Tibial artery (tissue), 4 donors: Measurements from ENCODE around the gene SNAPC1.
A peak's percentile ranks its signal among the peaks of the same experiment; 100 is the strongest.

Experiments used
- DNase-seq, 2 donors: peaks; one replicate each; pipeline ENCODE4 v3.0.0-alpha.2; 2019
- H3K27ac ChIP-seq, 2 donors: fragments of 200-600 bp; sonication (generic) in 1 of 2; 1 replicate in 1 of 2; 2 replicates in 1 of 2; pipeline ENCODE4 v1.5.1; 2018 to 2019; ENCODE audit warnings: mild to moderate bottlenecking in 1 of 2
- H3K27me3 ChIP-seq, 2 donors: fragments of 200-600 bp; sonication (generic) in 1 of 2; one replicate each; pipeline versions ENCODE4 v1.5.1 to v1.6.0; 2016 to 2019
- H3K36me3 ChIP-seq, 3 donors: fragments of 200-600 bp; sonication (generic) in 2 of 3; one replicate each; pipeline ENCODE4 v1.5.1; 2016 to 2019; ENCODE audit warnings: mild to moderate bottlenecking in 2 of 3
- H3K4me1 ChIP-seq, 4 donors: fragments of 200-600 bp; sonication (generic) in 2 of 4; 1 replicate in 3 of 4; 2 replicates in 1 of 4; pipeline ENCODE4 v1.5.1; 2016 to 2019
- H3K4me3 ChIP-seq, 2 donors: fragments of 200-600 bp; sonication (generic) in 1 of 2; 1 replicate in 1 of 2; 2 replicates in 1 of 2; pipeline ENCODE4 v1.5.1; 2018 to 2019; ENCODE audit warnings: mild to moderate bottlenecking in 2 of 2
- H3K9me3 ChIP-seq, 3 donors: fragments of 200-600 bp; sonication (generic) in 1 of 3; one replicate each; pipeline ENCODE4 v1.5.1; 2016 to 2019
- intact Hi-C: fragments of 100-400 bp; cut with DNase I; formaldehyde crosslinking; loops from one replicate; pipeline ENCODE4 v1.15.0; 2023; ENCODE audit warnings: low total_unique reads
- TF ChIP-seq, protein P1 (sequence below), 2 experiments: fragments of 200-600 bp in 1 of 2; fragments of 450-650 bp in 1 of 2; IDR thresholded peaks; one replicate each; pipeline ENCODE4 v1.5.1; 2017 to 2019; ENCODE audit warnings: antibody characterized with exemption in 2 of 2, mild to moderate bottlenecking in 1 of 2, moderate library complexity in 1 of 2

SNAPC1 gene

DNA sequence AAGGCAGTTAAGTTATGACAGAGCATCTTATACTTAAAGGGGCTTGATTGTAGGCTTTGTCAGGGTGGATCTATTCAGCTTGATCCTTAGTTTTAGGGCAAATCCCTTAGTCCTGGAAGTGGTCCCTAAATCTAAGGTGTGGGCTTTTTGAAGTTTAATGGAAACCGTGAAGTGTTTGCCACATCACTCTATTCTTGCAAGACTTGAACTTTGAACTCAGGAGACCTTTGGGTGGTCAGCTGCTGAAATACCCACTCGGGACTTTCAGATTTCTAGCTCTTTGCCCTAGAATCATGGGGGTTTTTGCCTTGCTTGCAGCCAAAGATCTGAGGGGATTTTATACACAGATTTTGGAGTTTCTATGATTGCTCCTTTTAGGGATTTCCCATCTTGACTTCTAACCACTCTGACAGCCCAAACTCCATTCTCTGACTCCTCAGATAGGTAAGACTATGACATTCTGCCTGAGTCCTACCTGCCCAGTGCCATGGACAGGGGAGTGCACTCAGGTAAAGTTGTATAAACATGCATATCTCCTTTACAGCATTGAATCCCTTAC lies 39.9 kb downstream of the SNAPC1 start:
- H3K27ac ChIP-seq = no peak overlapping the region
- H3K36me3 ChIP-seq = no peaks in the 10 kb centered on the region
- no peaks in the 10 kb centered on the region for H3K4me1 ChIP-seq
- TF ChIP-seq, protein P1, sequence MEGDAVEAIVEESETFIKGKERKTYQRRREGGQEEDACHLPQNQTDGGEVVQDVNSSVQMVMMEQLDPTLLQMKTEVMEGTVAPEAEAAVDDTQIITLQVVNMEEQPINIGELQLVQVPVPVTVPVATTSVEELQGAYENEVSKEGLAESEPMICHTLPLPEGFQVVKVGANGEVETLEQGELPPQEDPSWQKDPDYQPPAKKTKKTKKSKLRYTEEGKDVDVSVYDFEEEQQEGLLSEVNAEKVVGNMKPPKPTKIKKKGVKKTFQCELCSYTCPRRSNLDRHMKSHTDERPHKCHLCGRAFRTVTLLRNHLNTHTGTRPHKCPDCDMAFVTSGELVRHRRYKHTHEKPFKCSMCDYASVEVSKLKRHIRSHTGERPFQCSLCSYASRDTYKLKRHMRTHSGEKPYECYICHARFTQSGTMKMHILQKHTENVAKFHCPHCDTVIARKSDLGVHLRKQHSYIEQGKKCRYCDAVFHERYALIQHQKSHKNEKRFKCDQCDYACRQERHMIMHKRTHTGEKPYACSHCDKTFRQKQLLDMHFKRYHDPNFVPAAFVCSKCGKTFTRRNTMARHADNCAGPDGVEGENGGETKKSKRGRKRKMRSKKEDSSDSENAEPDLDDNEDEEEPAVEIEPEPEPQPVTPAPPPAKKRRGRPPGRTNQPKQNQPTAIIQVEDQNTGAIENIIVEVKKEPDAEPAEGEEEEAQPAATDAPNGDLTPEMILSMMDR (IDR thresholded peaks at IDR 0.05) = no peak
- no peaks in the 10 kb centered on the region for H3K27me3 ChIP-seq
- H3K4me3 ChIP-seq = no peak overlapping the region
- no peak for DNase-seq
- intact Hi-C loops = no loop called here
- H3K9me3 ChIP-seq = no peaks in the 10 kb centered on the region

DNA sequence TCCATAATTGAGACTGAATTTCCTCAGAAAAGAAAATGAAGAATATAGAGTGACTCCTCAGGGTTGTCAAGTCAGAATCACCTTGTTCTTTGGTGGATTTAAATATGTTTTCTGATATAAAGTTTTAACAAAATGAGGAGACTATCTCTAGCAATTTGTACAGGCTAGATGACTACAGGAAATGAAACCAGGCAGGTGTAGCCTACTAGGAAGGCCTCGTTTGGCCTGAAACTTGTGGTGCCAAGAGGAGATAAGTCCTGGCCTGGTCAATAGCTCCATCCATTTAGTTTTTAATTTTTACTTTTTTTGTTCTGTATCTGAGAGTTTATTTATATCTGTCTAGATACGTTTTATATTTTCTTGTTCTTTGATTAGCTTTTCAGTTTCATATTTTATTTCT lies 41.5 kb downstream of the SNAPC1 start:
- DNase-seq = no peak
- Histone ChIP-seq H3K9me3 (no peaks in the 10 kb centered on the region), H3K4me1 (no peaks in the 10 kb centered on the region), H3K27ac (no peak overlapping the region), H3K27me3 (no peaks in the 10 kb centered on the region), H3K36me3 (no peaks in the 10 kb centered on the region), H3K4me3 (no peak overlapping the region)
- TF ChIP-seq, protein P1 (IDR thresholded peaks at IDR 0.05) = no peak
- intact Hi-C loops = no loop called here

DNA sequence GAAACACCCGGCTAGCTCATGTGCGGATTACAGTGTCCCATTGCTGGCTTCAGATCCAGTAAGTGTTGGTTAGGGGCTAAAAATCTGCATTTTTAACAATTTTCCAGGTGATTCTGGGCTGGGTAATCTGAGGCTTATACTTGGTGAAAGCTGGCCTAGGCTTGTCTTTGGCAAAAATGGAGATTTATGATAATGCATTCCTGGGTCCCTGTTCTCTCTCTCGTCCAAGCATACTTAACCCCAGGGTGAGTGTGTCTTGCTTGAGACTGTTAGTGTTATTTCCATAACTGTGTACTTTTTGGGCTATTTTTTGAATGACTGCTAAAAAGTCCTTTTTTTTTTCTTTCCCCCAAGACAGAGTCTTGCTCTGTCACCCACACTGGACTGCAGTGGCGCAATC lies 43.2 kb downstream of the SNAPC1 start:
- no peaks in the 10 kb centered on the region for H3K9me3 ChIP-seq

DNA sequence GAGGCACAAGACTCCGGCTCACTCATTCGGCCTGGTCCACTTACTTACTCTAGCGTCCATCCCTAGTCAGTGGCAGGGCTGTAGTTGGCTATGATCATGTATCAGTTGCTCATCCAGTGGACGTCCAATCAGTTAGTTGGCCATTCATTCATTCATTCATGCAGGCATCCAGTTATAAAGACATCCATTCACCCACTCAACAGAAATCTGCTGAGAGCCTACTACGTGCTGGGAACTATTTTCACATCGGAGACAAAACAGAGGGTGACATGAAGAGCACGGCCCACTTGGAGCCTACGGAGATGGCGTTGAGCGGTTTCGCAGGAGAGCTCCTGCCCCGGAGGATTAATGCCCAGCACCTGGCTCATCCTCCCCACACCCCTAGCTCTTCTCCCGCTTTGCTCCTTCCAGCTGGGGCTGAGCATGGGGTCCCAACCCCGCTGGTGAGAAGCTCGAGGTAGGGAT lies 49.7 kb downstream of the SNAPC1 start:
- no peak overlapping the region for H3K27ac ChIP-seq
- H3K4me1 ChIP-seq = peaks cover 0 to 12% (median 8%) of the 10 kb centered on the region in 4 donors
- no peaks in the 10 kb centered on the region for H3K9me3 ChIP-seq
- DNase-seq = no peak
- peaks cover 0 to 30% of the 10 kb centered on the region in 2 donors for H3K27me3 ChIP-seq
- TF ChIP-seq, protein P1 (IDR thresholded peaks at IDR 0.05) = no peak
- intact Hi-C loops = no loop called here
- H3K4me3 ChIP-seq = no peak overlapping the region
- H3K36me3 ChIP-seq = no peaks in the 10 kb centered on the region

More for the DNA sequence above, 43.2 kb downstream of the SNAPC1 start:
- TF ChIP-seq, protein P1 (IDR thresholded peaks at IDR 0.05) = no peak
- no peaks in the 10 kb centered on the region for H3K4me1 ChIP-seq
- H3K36me3 ChIP-seq = no peaks in the 10 kb centered on the region
- H3K27me3 ChIP-seq = no peaks in the 10 kb centered on the region
- intact Hi-C loops = no loop called here
- H3K4me3 ChIP-seq = no peak overlapping the region
- no peak overlapping the region for H3K27ac ChIP-seq
- DNase-seq = no peak

DNA sequence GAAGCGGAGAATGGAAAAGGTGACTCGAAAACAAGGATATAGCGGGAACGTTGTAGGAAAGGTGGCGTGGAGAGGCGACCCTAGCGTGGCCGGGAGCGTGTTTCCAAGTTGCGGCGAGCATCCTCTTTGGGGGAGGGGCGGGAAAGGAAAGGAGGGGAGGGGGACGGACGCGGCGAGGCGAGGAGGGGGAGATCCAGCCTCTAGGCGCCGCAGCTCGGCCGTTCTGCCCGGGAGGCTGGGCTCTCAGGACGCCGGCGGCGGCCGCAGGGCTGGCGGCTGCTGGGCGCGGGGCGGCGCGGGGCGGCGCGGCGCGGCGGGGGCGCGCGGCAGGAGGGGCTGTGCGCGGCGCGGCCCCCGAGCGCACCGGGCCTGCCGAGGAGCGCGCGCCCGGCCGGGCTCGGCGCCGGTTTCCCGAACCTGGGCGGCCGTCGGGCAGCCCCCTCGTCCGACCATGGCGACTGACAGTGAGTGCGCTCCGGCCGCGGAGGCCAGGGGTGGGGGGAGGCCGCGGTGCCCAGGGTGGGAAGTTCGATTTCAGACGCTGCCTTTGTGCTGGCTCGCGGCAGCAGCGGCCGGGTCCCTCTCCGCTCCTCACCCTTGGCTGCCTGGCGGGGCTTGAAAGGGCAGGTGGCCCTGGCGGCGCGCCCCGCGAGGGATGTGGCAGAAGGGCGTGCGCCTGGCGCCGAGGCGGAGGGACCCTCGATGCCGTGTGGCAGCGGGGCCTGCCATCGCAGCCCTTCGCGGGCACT lies 50.3 kb downstream of the SNAPC1 start, which contains the start of gene SYT16:
Gene SYT16 (plus strand): TSS at position 357 of the 749 bp plus-strand sequence.
- Histone ChIP-seq H3K4me3 (peak within 1 kb of the TSS; percentile 25 to 47), H3K36me3 (no peaks in the 10 kb centered on the region), H3K27me3 (peaks cover 0 to 30% of the 10 kb centered on the region in 2 donors), H3K9me3 (no peaks in the 10 kb centered on the region), H3K4me1 (peaks cover 0 to 12% (median 8%) of the 10 kb centered on the region in 4 donors), H3K27ac (no peak within 1 kb of the TSS)
- TF ChIP-seq, protein P1 (IDR thresholded peaks at IDR 0.05) = no peak
- DNase-seq = no peak
- intact Hi-C loops = no loop called here
